ENCODE measurements around the gene POLR2B.

Gene POLR2B

DNA sequence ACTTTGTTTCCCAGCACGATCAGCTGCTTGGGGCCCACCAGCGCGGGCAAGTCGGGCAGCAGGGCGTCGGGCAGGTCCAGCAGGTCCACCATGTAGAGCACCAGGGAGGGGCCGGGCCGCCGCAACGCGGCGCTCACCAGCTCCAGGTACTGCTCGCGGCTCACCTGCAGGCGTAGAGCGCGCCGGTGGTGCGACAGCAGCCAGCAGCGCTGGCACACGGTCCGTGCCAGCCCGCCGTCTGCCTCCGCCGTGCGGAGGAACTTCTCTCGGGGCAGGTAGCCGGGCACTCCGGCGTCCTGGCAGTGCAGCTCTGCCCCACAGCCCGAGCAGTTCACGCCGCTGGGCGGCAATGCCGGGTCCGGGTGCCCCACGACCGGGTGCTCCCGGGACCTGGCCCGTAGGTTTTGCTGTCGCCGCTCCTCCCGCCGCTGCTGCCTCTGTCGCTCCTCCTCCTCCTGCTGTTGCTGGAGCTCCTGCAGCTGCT is 1.8 kb upstream of the POLR2B start:
- Histone ChIP-seq H3K4me1 (peaks cover 35 to 53% (median 43%) of the 10 kb centered on the region in 10 experiments), H3K4me2 (peak overlapping the region; percentile 87 to 100 (median 93)), H3K9ac (peak overlapping the region; percentile 86 to 96 (median 91)), H4K20me1 (peaks cover 39 to 81% (median 63%) of the 10 kb centered on the region in 11 experiments), H3K27me3 (no peaks in the 10 kb centered on the region), H3K4me3 (peak overlapping the region; percentile 82 to 99 (median 95)), H3K36me3 (peaks cover 28 to 52% (median 45%) of the 10 kb centered on the region in 11 experiments), H3K27ac (peak overlapping the region; percentile 55 to 94 (median 89); a peak in 21 of 22 replicates), H3K9me3 (replicated peaks in 1 of 11) (peaks cover 9 to 21% (median 19%) of the 10 kb centered on the region in 11 experiments)
- TF ChIP-seq Cebpa-rat (IDR thresholded peaks at IDR 0.05): no peak

DNA sequence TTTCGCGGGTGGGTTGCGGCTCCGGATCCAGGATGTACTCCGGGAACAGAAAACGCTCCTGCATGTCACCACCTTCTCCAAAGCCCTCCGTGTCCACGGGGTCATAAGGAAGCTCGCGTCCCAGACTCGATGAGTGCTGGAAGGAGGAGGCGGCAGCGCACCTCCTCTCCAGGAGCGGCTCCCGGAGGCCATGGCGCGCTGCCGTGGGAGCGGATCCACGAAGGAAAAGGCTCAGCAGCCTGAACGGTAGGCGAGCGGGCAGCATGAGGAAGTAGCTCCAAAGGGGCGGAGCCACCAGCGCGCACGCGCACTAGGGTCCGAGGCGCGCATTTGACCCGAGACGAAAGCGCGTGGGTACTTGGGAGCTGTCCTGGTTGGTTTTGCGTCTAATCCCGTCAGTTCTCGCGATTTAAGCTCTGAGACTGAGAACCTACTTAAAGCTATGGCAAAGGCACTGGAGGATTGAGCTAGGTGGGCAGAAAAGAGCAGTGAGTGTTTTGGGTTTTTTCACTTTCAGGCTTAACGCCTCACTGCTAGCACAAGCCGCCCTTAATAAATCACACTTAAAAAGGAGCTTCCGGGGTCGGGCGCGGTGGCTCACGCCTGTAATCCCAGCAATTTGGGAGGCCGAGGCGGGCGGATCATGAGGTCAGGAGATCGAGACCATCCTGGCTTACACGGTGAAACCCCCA is 1.2 kb upstream of the POLR2B start, which contains the start of gene NOA1:
Gene NOA1 (minus strand): TSS at position 286 of the 692 bp plus-strand sequence. CDS start 21 bp downstream, at position 265.
- Histone ChIP-seq H3K27me3 (no peaks in the 10 kb centered on the region), H3K27ac (peak within 1 kb of the TSS; percentile 80 to 94 (median 89)), H3K4me2 (peak within 1 kb of the TSS; percentile 87 to 100 (median 93)), H3K4me1 (peaks cover 35 to 59% (median 48%) of the 10 kb centered on the region in 10 experiments), H3K9me3 (replicated peaks in 1 of 11) (peaks cover 9 to 21% (median 18%) of the 10 kb centered on the region in 11 experiments), H3K4me3 (peak within 1 kb of the TSS; percentile 82 to 99 (median 95)), H3K36me3 (peaks cover 23 to 52% (median 45%) of the 10 kb centered on the region in 11 experiments), H3K9ac (peak within 1 kb of the TSS; percentile 86 to 96 (median 91)), H4K20me1 (peaks cover 45 to 81% (median 69%) of the 10 kb centered on the region in 11 experiments)
- no peak for TF ChIP-seq Cebpa-rat (IDR thresholded peaks at IDR 0.05)

DNA sequence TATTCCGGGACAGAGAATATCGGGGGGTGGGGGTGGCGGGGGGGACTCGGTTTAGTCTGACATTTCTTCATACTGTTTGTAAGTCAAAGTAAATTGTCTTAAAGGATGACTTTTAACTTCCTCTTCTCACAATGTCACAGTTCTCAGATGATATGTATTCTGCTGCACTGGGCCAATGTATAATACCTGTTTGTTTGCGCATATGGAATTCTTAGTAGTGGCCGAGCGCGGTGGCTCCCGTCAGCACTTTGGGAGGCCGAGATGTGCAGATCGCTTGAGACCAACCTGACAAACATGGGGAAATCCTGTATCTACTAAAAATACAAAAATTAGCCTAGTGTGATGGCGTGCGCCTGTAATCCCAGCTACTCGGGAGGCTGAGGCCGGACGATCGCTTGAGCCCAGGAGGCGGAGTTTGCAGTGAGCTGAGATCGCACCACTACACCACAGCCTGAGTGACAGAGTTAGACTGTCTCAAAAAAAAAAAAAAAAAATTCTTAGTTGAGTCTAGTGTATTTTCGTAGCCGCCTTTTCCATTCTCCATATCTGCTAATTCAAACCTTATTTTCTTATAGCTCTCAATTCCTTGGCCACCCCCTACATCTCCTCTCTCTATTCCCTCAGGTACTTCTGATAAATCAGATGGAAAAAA is 851 bp downstream of the POLR2B start:
- Histone ChIP-seq H3K4me2 (peak overlapping the region; percentile 76 to 97 (median 92)), H3K4me3 (peak overlapping the region; percentile 82 to 99 (median 95)), H3K4me1 (peaks cover 31 to 55% (median 43%) of the 10 kb centered on the region in 10 experiments), H3K36me3 (peaks cover 3 to 49% (median 42%) of the 10 kb centered on the region in 11 experiments), H3K9me3 (replicated peaks in 1 of 11) (peaks cover 0 to 1% (median 0%) of the 10 kb centered on the region in 11 experiments; a peak in 2 of 22 replicates), H3K9ac (peak overlapping the region; percentile 86 to 96 (median 91)), H3K27ac (peak overlapping the region in 10 of 11 experiments; percentile 84 to 94 (median 89); a peak in 20 of 22 replicates), H4K20me1 (peaks cover 66 to 84% (median 79%) of the 10 kb centered on the region in 11 experiments), H3K27me3 (no peaks in the 10 kb centered on the region)
- no peak for TF ChIP-seq Cebpa-rat (IDR thresholded peaks at IDR 0.05)

DNA sequence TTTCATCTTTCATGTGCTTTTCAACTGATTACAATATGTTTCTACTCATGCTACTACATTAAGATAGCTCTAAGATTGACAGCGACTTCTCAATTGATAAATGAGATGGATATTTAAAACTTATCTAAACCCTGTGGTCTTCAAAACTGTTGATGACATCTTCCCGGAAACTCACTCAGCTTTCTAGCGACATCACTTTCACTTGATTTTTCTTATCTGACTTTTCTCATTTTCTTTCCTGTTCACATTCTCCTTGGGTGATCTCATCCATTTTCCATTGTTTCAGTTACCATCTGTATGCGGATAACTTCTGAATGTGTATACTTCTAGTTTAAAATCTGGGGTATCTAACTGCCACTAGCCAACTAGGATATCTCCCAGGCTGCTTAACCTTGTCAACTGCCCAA is 3.1 kb downstream of the POLR2B start:
- TF ChIP-seq Cebpa-rat (IDR thresholded peaks at IDR 0.05): no peak
- no peak overlapping the region for H3K4me3 ChIP-seq
- H4K20me1 ChIP-seq: peaks cover 75 to 84% (median 79%) of the 10 kb centered on the region in 11 experiments
- H3K9ac ChIP-seq: peak overlapping the region in 5 of 11 experiments; percentile 3 to 31 (median 13); a peak in 2 of 22 replicates
- H3K36me3 ChIP-seq: peaks cover 20 to 65% (median 60%) of the 10 kb centered on the region in 11 experiments
- no peak overlapping the region for H3K27ac ChIP-seq
- H3K4me1 ChIP-seq: peaks cover 17 to 37% (median 28%) of the 10 kb centered on the region in 10 experiments
- H3K27me3 ChIP-seq: no peaks in the 10 kb centered on the region
- H3K4me2 ChIP-seq: peak overlapping the region; percentile 40 to 97 (median 92); a peak in 20 of 22 replicates
- no peaks in the 10 kb centered on the region for H3K9me3 ChIP-seq (replicated peaks in 1 of 11)

DNA sequence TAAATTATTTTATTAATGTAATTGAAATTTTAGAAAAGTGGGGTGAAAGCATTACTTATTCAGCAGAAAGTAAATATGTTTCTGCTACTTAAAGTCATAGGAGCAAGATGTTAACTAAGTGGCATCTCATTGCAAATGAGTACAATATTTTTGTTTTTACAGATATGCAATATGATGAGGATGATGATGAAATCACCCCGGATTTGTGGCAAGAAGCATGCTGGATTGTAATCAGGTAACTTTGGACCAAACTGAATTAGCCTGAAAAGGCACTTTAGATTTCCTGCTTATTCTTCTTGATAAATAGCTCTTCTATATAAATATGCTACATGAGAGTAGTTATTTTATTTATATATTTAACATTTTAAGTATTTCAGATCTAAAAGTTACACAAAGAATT is 7.5 kb downstream of the POLR2B start:
- Histone ChIP-seq H4K20me1 (peaks cover 91 to 100% (median 98%) of the 10 kb centered on the region in 11 experiments), H3K27me3 (no peaks in the 10 kb centered on the region), H3K36me3 (peaks cover 53 to 100% (median 92%) of the 10 kb centered on the region in 11 experiments), H3K4me3 (no peak overlapping the region), H3K4me1 (peaks cover 6 to 43% (median 14%) of the 10 kb centered on the region in 10 experiments; a peak in 18 of 20 replicates), H3K27ac (no peak overlapping the region), H3K9ac (no peak overlapping the region), H3K4me2 (no peak overlapping the region), H3K9me3 (replicated peaks in 1 of 11) (no peaks in the 10 kb centered on the region)
- no peak for TF ChIP-seq Cebpa-rat (IDR thresholded peaks at IDR 0.05)

DNA sequence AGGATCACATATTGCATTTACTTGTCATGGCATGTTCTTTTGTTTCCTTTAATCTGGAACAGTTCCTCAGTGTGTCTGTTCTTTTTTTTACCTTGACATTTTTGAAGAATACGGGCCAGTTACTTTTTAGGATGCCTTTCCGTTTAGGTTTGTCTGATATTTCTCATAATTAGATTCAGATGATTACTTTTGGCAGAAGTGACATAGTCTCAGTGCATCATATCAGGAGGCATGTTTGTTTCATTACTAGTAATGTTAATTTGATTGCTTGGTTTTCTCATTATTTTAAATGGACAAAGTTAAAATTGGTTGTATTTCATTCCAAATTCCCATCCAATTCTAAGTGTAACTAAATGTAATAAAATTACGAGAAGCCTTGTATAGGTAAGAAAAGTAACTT is 8.3 kb downstream of the POLR2B start:
- no peak for TF ChIP-seq Cebpa-rat (IDR thresholded peaks at IDR 0.05)
- H3K4me3 ChIP-seq: no peak overlapping the region
- H4K20me1 ChIP-seq: peaks cover 90 to 100% (median 98%) of the 10 kb centered on the region in 11 experiments
- no peak overlapping the region for H3K9ac ChIP-seq
- no peak overlapping the region for H3K27ac ChIP-seq
- no peaks in the 10 kb centered on the region for H3K9me3 ChIP-seq (replicated peaks in 1 of 11)
- peaks cover 61 to 100% (median 95%) of the 10 kb centered on the region in 11 experiments for H3K36me3 ChIP-seq
- no peak overlapping the region for H3K4me2 ChIP-seq
- H3K4me1 ChIP-seq: peaks cover 3 to 43% (median 6%) of the 10 kb centered on the region in 10 experiments; a peak in 12 of 20 replicates
- H3K27me3 ChIP-seq: no peaks in the 10 kb centered on the region

DNA sequence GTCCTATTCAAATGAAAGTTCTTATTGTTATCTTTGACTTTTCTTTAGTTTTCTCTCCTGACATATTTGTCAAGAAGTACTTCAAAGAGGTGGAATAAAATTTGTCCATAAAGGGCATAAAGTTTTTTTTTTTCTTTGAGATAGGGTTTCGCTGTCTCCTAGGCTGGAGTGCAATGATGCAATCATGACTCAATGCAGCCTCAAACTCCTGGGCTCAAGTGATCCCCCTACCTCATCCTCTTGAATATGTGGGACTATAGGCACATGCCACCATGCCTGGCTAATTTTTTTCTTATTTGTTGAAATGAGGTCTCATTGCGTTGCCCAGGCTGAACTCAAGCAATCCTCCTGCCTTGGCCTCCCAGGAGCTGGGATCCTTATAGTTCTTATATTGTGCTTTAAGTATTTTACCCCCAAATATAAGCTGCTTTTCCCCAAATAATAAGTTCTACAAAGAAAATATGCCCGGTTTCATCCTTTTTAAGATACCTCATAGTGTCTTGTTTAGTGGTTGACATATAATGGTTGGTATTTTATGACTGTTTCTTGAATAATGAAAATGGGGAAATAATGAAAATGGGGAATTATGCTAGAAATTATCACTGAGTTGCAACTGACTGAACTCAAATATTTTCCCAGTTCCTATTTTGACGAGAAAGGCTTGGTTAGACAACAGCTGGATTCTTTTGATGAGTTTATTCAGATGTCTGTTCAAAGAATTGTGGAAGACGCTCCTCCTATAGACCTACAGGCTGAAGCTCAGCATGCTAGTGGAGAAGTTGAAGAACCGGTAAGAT is 11.6 kb downstream of the POLR2B start:
- H3K9ac ChIP-seq: no peak overlapping the region
- H4K20me1 ChIP-seq: peaks cover 73 to 100% (median 93%) of the 10 kb centered on the region in 11 experiments
- H3K9me3 ChIP-seq (replicated peaks in 1 of 11): no peaks in the 10 kb centered on the region
- no peaks in the 10 kb centered on the region for H3K27me3 ChIP-seq
- H3K27ac ChIP-seq: no peak overlapping the region
- H3K4me3 ChIP-seq: no peak overlapping the region
- H3K4me1 ChIP-seq: peaks cover 0 to 31% (median 0%) of the 10 kb centered on the region in 10 experiments; a peak in 7 of 20 replicates
- peak overlapping the region in 2 of 11 experiments; percentile 41; a peak in 4 of 22 replicates for H3K4me2 ChIP-seq
- H3K36me3 ChIP-seq: peaks cover 88 to 100% (median 98%) of the 10 kb centered on the region in 11 experiments
- no peak for TF ChIP-seq Cebpa-rat (IDR thresholded peaks at IDR 0.05)

DNA sequence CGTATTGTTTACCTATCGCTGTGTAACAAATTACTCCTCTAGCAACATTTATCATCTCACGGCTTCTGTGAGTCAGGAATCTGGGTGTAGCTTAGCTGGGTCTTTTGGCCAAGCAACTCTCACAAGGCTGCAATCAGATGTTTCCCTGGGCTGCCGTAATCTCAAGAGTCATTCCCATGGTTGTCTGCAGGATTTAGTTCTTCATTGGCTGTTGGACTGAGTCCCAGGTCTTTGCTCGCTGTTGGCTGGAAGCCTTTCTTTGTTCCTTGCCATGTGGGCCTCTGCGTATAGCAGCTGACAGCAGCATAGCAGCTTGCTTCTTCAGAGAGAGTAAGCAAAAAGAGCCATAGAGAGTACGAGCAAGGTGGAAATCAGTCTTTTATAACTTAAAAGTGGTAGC is 16.8 kb downstream of the POLR2B start:
- no peak overlapping the region for H3K9ac ChIP-seq
- H3K27me3 ChIP-seq: no peaks in the 10 kb centered on the region
- no peak overlapping the region for H3K27ac ChIP-seq
- peaks cover 0 to 16% (median 0%) of the 10 kb centered on the region in 10 experiments; a peak in 4 of 20 replicates for H3K4me1 ChIP-seq
- peaks cover 95 to 100% (median 99%) of the 10 kb centered on the region in 11 experiments for H3K36me3 ChIP-seq
- H4K20me1 ChIP-seq: peaks cover 60 to 91% (median 76%) of the 10 kb centered on the region in 11 experiments; a peak in 21 of 22 replicates
- no peak overlapping the region for H3K4me2 ChIP-seq
- H3K4me3 ChIP-seq: no peak overlapping the region
- H3K9me3 ChIP-seq (replicated peaks in 1 of 11): no peaks in the 10 kb centered on the region
- TF ChIP-seq Cebpa-rat (IDR thresholded peaks at IDR 0.05): no peak

All from BLaER1 treated with 17β-estradiol and CSF1 and Interleukin-3, amounts not matched to agents 10 nM and 100 nM (cell line).